Measurements from ENCODE around the gene ETV6. TPM values are rescaled to one million over a fixed set of nuclear protein-coding genes. Genes with fewer than 3 reads are reported as not detected.

ETV6 gene
- total RNA-seq, 1 donor from 2014 or later, result 7.3 TPM

DNA sequence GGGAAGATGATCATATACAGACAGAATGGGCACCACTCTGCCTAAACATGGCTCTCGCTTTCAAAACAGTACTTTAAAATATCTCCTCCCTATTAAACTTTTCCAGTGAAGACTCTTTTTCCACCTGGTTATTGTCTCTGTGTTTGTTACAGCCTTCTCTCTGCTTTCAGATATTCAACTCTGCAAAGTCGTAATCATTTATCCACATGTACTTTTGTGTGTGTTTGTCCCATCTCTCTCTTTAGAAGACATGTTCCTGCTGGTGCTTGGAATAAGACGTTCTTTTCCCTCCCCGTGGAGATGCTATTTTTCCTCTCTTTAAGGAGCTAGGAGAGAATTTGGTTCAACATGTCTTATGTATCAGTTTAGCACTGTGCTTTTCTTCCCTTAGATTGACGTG, 45.1 kb downstream of the ETV6 start:
- no peak for DNase-seq (ENCODE audit: low read depth in 2 of 2)

DNA sequence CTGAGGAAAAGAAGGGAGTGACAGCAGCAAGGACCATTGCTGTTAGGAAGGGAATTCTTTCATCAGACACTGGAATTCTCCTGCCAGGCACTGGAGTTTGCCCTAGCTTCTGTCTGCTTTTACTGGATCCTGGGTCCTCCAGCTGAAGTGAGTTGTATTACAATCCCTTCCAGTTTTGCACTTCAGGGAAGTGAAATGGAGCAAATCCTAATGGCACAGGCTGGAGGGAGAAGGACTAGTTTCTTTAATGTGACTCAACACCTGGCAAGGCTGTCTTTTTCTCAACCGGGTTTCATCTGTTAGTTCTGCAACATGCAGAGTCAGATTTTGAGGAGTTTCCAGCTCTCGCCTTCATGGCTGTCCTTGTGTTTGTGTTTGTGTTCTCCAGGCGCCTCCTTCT, 45.8 kb downstream of the ETV6 start:
- DNase-seq (ENCODE audit: low read depth in 2 of 2), result no peak

DNA sequence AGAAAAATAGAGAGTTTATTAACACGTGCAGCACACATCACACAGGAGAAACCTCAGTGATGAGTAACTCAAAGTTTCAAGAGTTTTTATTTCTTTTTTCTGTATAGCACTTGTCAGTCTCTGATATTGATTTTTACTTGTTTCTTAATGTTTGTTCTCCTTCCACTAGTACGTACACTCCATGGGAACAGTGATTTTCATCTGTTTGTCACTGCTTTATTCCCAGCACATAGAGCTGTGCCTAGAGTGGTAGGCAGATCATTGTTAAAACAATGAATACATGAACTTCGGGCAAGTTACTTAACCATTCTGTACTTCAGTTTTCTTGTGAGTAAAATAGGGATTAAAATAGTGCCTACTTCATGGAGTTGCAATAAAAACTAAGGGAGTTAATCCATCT, 46.6 kb downstream of the ETV6 start:
- DNase-seq (ENCODE audit: low read depth in 2 of 2), result no peak

DNA sequence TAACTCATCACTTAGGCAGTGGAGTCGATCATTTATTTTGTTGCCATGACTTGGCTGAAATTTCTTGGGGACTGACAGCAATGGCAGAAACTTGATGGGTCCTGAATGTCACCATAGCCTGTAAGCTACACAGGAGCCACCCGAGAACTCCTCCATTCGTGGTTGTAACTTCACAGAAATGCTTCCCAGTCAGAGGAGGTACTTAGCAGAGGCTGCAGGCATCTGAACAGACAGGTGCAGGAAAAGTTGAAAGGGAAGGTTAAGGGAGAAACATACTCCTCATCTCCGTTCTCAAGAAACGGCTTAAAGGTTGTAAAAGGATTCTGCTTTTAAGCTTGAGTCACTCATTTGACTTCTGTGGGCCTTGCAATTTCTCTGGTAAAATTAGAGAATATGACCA, 47.7 kb downstream of the ETV6 start:
- no peak for DNase-seq (ENCODE audit: low read depth in 2 of 2)

DNA sequence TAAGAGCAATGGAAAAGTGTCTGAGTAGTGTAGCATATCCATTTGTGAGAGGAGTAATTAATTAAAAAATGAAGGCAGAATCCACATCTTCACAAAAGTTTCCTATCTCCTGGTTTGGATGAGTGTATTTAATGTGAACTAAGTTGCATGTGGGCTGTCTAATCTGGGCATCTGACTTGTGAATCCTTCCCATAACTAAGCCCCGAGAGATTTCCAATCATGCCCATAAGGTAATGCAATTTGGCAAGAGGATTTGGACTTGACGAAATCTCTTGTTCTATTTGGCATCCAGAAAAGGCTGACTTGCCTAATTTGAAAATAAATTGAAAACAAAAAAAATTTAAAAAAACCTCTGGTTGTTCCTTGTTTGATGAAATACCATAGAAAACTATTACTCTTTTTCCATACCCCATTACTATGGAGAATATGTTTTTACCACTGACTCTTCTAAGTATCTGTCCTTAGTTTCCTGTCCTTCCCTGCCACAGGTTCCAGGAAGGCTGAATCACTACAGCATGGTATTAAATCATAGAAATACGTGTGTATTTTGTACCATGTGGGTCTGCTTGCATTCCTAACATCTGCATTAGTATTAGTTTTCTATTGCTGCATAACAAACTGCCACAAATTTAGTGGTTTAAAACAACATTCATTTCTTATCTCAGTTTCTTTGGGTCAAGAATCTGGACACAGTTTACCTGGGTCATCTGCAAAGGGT, 48.4 kb downstream of the ETV6 start:
- peak; percentile 41 to 80 for DNase-seq (ENCODE audit: low read depth in 2 of 2)

DNA sequence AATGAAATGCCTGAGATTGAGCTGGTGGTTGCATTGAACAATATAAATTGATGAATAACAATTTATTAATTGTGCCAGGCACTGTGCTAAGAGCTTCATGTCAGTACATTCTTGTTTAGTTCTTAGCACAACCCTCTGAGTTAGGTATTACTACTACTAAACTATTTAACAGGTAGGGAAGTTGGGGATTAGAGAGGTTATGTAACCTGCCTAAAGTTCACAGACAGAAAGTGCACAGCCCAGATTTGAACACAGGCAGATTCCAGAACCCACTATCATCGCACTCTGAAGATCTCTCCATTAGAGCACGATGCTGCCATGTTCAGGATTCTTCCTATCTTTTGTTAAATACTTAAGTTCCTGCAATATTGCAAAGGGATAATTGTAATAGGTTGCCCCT, 49.3 kb downstream of the ETV6 start:
- no peak for DNase-seq (ENCODE audit: low read depth in 2 of 2)

DNA sequence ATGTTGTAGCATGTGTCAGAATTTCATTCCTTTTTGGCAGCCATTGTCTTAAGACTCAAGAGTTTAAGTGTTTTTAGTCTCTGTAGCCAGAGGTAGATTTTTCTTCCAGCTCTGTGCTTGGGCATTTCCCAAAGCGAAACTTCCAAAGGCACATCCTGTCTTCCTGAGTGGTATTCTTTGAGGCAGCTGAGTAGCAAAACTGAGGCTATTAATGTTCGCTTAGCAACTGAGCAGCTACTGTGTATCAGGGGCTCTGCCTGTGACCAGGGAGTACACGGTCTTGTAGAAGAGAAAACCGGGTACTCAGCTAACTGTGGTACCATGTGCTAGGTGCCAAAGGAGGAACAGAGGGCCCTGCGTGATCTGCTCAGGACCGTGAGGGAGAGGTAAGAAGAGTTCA, 52.0 kb downstream of the ETV6 start:
- peak in 1 of 2 donors; percentile 48 for DNase-seq (ENCODE audit: low read depth in 2 of 2)

DNA sequence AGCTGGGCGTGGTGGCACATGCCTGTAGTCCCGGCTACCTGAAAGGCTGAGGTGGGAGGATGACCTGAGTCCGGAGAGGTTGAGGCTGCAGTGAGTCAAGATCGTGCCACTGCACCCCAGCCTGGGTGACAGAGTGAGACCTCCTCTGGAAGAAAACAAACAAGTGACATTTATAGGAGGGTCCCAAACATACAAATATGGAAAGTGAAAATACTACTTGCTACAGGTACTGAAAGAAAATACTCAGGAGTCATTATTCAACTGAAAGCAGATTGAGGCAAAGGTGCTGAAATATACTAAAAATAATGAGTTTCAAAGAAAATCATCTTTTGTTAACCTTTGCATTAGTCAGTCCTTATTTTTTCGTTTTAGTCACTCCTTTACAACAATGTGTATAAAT, 53.5 kb downstream of the ETV6 start:
- no peak for DNase-seq (ENCODE audit: low read depth in 2 of 2)

DNA sequence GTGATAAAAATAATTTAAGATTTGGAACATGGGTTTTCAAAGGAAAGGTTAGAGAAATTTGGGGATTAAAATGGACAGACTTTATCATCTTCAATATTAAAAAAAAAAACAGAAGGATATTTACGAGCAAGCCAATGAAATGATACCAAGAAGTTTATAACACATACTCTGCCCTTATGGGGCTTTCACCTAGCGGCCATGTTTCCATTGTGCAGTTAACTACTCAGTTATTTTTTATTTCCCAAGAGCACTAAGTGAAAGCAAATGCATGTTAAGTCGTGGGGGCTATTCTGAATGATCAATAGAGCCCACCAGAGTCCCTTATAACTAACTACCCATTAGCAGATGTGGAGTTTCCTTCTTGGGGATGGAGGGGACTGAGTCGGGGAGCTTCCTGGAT, 53.9 kb downstream of the ETV6 start:
- no peak for DNase-seq (ENCODE audit: low read depth in 2 of 2)

DNA sequence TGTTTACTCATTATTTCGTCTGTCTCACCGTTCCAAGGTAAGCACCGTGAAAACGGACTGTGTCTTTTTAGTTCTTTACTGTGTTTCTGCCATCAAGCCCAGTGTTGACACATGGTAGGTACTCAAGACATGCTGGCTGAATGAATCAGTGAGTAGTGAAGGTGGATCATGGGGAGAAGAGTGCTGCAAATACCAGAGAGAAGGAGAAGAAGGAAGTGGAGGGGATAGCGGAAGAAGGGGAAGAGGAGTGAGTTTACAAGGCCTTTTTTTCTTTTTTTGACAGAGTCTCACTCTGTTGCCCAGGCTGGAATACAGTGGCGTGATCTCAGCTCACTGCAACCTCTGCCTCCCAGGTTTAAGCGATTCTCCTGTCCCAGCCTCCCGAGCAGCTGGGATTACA, 54.6 kb downstream of the ETV6 start:
- DNase-seq (ENCODE audit: low read depth in 2 of 2), result no peak

DNA sequence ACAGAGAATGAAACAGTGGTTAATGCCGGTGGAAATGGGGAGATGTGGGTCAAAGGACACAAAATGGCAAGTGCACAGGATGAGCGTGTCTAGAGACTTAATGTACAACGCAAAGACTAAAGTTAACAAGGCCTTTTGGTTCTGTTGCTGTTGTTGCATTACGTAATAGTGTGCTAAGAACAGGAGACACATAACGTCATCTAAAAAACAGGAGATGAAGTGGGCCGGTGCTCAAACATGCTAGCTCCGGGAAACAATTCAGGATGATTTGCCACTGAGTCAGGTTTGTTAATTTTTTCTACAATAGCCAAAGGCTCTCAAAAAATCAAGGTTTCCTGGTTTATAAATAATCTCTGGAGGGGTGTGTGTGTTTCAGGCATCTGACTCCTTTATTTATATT, 55.5 kb downstream of the ETV6 start:
- peak; percentile 52 to 88 for DNase-seq (ENCODE audit: low read depth in 2 of 2)

DNA sequence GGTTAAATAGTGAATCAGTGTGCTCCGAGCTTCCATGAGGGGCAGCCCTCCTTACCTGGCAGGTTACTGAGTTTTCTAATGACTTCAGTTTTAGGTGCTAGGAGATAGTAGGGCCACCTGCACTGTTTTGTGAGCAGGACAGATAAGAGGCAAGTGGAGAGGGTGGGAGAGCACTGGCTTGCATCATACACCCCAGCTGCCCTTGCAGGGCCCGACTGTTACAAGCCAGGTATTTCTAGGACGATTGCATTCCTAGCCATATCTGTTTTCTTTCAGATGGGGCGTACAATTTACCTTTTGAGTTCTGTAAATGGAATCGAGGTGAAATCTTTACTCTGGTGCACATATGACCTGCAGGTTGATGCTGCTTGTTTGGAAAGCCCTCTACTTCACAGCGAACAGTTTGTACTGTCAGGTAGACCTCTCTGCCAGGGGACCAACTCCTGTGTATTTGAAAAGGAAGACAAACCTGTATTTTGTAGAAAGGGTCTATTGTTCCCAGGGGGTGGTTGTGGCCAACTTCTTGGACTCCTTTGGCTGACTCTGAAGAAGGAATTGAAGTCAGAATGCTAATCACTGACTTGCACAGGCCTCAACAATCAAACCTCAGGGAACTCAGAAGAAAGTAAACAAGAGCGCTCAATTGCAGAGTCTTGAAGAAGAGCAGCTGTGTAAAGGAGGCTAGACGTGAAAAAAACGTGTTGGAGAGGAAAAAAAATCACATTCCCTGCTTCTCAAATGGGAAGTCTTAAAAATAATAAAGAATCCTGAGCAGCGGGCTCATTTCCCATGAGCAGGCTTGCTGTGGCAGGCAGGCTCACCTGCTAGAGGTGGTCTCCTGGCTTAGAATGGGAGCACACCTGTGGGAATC, 57.3 kb downstream of the ETV6 start:
- no peak for DNase-seq (ENCODE audit: low read depth in 2 of 2)

DNA sequence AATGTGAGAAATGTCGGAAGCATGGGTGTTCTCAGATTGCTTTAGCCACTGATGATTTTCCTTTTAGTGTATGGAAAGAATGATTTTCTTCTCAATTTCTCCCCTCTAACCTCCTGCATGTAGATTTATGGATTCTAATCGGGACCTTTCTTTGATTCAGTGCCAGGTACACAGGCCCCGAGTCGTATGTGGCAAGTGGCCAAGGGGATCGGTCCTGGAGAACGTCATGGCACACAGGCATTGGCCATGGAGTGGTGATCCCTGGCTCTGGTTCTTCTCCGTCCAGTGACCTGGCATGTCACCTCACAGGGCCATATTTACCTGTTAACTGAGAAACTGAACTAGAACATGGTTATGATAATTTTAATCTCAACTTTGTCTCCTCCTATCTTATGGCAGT, 58.1 kb downstream of the ETV6 start:
- peak in 1 of 2 donors; percentile 23 for DNase-seq (ENCODE audit: low read depth in 2 of 2)

DNA sequence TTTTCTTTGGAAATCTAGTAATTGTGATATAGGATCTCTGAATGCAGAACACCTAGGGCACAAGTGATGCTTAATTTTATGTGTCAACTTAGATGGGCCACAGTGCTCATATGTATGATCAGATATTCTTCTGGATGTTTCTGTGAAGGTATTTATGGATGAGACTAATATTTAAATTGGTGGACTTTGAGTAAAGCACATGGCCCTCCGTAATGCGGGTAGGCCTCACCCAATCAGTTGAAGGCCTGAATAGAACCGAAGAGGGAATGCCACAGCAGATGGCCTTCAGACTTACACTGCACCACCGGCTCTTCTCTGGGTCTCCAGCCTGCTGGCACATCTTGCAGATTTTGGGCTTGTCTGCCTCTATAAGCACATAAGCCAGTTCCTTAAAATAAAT, 60.0 kb downstream of the ETV6 start:
- DNase-seq (ENCODE audit: low read depth in 2 of 2), result no peak

DNA sequence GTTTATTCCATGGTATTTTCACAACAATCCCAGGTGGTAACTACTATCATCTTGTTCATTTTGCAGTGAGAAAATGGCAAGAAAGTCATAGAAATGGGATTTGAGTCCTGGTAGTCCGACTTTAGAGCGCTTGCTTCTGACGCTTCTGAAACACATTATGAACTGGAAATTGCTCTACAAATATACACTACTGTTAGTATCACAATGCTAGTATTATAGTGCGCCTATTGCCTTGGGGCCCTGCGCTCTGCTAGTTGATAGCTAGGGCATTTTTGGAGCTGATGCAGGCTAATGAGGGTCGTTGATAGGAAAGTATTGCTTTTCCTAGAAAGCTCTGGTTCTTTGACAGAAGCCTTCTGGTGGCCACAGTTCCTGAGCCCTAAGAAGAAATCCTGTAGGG, 61.0 kb downstream of the ETV6 start:
- DNase-seq (ENCODE audit: low read depth in 2 of 2), result no peak

DNA sequence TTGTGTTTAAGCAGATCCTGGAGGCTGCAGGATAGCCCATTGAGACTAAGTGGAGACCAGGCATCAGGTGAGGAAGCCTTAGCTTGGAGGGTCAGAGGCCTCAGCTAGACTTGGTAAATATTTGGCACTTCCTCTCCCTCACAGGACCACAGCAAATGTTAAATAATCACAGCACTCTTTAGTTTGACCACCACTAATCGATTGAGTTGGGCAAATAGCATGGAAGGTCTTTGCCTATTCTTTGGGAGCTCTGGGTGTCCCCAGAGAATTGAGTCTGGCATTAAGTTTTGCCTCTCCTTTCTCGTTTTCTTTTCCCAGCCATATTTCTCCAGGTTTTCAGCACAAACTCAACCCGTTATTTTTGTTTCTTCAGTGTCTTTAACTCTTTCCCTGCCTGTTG, 61.4 kb downstream of the ETV6 start:
- no peak for DNase-seq (ENCODE audit: low read depth in 2 of 2)

DNA sequence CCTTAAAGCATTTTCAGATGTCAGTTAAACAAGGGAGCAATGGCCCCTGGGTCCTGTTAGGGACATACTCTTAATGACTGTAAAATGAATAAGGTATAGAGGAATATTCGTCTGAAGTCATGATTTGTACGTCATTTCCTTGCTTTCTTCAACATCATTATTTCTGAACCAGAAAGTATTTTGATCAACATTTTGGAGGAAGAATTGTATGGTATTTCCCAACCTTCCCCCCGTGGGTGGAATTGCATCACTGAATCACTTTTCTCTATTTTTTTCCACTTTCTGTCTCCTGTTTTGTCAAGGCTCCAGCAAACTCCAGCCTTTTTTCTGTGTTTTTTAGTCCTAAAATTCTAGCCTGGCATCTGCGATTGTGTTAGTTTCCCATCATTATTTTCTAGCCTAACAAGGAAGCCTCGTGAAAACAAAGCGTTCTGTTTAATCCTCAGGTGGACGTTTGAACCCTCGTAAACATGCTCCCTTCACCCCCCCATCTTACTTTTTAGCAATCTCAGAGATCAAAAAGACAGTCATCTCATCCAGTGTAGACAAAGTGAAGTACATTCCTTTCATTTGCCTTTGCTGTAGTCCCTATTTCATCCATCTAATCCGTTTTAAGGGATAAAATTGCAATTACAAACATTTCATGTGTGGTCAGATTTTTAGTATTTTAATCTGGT, 62.3 kb downstream of the ETV6 start:
- peak; percentile 54 to 74 for DNase-seq (ENCODE audit: low read depth in 2 of 2)

DNA sequence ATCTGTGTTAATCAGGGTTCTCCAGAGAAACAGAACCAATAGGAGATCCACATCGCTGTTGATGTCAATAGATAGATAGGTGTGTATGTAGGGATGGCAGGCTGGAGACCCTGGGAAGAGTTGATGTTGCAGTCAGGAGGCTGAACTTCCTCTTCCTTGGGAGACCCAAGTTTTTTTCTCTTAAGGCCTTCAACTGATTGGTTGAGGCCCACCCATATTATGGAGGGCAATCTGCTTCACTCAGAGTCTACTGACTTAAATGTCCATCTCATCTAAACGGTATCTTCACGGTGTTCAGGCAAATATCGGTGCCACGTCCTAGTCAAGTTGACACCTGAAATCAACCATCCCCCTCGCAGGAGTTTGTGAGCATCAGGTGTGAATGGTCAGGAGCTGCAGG, 63.0 kb downstream of the ETV6 start:
- DNase-seq (ENCODE audit: low read depth in 2 of 2), result no peak

DNA sequence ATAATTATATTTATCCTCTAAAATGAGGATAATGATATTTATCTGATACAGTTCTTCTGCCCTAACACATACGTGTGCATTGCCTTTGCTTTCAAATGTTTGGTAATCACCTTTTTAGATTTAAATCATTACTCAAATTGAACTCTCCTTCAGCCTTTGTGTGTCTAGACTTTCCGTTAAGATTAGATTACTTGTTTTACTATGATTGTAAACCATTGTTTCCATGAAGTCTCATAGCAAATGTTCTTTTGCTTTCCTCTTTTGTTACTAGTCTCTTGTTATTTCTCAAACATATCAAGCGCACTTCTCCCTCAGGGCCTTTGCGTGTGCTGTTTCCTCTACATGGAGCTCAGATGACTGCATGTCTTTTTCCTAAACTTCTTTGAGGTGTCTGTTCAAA, 63.7 kb downstream of the ETV6 start:
- no peak for DNase-seq (ENCODE audit: low read depth in 2 of 2)

DNA sequence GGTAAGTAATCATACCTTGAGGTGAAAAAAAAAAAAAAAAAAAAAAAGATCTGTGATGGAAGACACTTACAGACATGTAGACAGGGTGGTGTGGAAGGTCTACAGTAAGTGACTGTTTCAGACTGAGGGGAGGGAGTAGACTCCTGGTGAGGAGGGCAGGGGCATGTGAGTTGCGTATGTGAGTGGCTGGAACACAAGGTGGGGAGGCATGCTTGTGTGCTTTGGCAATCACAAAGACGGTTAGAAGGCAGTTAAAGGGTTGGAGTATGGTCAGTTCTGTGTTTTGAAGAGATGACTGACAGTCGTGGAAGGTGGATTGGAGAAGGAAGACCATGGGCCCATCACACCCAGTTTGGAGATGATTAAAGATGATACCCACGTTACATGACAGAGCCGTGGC, 65.2 kb downstream of the ETV6 start:
- DNase-seq (ENCODE audit: low read depth in 2 of 2), result no peak

DNA sequence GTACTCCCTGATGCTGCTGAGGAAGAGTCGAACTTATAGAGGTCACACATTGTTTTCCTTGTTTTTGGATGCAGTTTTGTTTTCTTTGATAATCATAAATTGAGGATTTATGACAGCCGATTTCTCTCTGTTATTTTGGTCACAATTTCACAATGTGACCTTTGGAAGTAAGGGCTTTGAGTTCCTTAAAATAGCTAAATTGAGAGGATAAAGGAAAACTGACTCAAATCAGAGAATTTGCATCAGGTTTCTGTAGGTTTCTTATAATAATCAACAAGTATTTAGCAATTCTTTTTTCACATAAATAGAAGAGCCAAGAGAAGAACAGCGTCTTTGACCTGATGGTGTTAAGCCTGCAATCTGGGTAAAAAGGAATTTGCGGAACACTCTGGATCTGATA, 66.1 kb downstream of the ETV6 start:
- DNase-seq (ENCODE audit: low read depth in 2 of 2), result no peak

DNA sequence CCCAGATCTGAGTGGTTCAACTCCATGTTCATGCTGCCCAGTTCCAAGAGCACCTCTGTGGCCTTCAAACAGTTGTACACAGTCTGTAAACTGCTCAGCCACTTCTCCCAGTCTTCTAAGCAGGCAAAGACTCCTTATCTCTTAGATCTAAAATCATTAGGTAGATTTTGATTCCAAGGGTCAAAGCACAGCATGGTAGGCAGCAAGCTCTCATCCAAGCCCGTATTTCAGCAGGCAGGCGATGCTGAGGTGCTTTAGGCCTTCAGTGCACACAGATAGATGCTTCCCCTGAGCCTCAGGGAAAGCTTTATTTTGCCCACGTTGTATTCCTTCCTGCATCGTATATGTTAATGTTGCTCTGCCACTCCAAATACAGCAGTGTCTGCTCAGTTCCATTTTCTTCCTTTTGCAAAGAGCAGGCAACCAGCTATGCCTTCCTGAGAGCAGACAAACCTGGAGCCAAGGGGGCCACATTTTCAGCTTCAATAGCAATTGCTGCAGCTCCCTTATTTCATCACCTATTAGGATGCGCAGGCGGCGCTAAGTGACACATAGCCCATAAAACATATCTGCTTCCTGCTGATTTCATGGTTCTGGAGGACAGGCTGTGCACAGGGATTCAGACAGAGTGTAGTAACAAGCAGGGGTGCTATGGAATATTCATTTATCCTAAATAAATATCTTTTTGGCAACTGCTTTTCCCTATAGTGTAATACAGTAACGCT, 67.5 kb downstream of the ETV6 start:
- peak; percentile 63 to 83 for DNase-seq (ENCODE audit: low read depth in 2 of 2)
